Measurements from ENCODE around the gene TBCB.
A peak's percentile ranks its signal among the peaks of the same experiment; 100 is the strongest.
"Not testable (repeated sequence)": the region's sequence is repeated elsewhere in the genome, so short reads cannot be mapped to it uniquely, and the experiment has no call there.

Gene TBCB

GRCh38 chr19:36115453-36116343 lies at the start of gene TBCB:
TBCB (plus strand) TSS chr19:36115468; CDS start chr19:36115561, 93 bp downstream.
- H3K9me3 ChIP-seq (ENCODE audit: control insufficient read depth in 2 of 2, low read length in 2 of 2) = no peaks in the 10 kb centered on the region
- peaks cover 6 to 23% of the 10 kb centered on the region in 2 donors for H3K36me3 ChIP-seq (ENCODE audit: control insufficient read depth in 2 of 2, insufficient read depth in 2 of 2, low read length in 2 of 2)
- H3K9ac ChIP-seq (ENCODE audit: low read depth in 1 of 2, low read length in 2 of 2) = peak within 1 kb of the TSS; percentile 82 to 92
- H3K4me1 ChIP-seq (ENCODE audit: control insufficient read depth in 2 of 2, insufficient read depth in 2 of 2, low read length in 2 of 2) = peaks cover 16 to 22% of the 10 kb centered on the region in 2 donors
- H3K27me3 ChIP-seq (ENCODE audit: control insufficient read depth in 2 of 2, insufficient read depth in 2 of 2, low read length in 2 of 2) = no peaks in the 10 kb centered on the region
- peak within 1 kb of the TSS; percentile 77 to 90 for H3K27ac ChIP-seq (ENCODE audit: low read depth in 2 of 2, low read length in 2 of 2)
- peak within 1 kb of the TSS; percentile 87 to 95 for H3K4me3 ChIP-seq (ENCODE audit: low read length in 2 of 2)

- no peaks in the 10 kb centered on the region for H3K36me3 ChIP-seq (ENCODE audit: control insufficient read depth in 2 of 2, insufficient read depth in 2 of 2, low read length in 2 of 2)
- no peak overlapping the region for H3K9ac ChIP-seq (ENCODE audit: low read depth in 1 of 2, low read length in 2 of 2)
- H3K4me1 ChIP-seq (ENCODE audit: control insufficient read depth in 2 of 2, insufficient read depth in 2 of 2, low read length in 2 of 2) = peaks cover 0 to 2% of the 10 kb centered on the region in 2 donors
- H3K27ac ChIP-seq (ENCODE audit: low read depth in 2 of 2, low read length in 2 of 2) = no peak overlapping the region
- no peaks in the 10 kb centered on the region for H3K9me3 ChIP-seq (ENCODE audit: control insufficient read depth in 2 of 2, low read length in 2 of 2)
- H3K4me3 ChIP-seq (ENCODE audit: low read length in 2 of 2) = no peak overlapping the region
- no peaks in the 10 kb centered on the region for H3K27me3 ChIP-seq (ENCODE audit: control insufficient read depth in 2 of 2, insufficient read depth in 2 of 2, low read length in 2 of 2)
Measured at GRCh38 chr19:36067681-36068080, 47.6 kb upstream of the TBCB start.

- not testable (repeated sequence) for H3K27ac ChIP-seq (ENCODE audit: low read depth in 2 of 2, low read length in 2 of 2)
Measured at GRCh38 chr19:36068810-36069499, 46.3 kb upstream of the TBCB start.

GRCh38 chr19:36072081-36072480 lies 43.2 kb upstream of the TBCB start:
- no peak overlapping the region for H3K27ac ChIP-seq (ENCODE audit: low read depth in 2 of 2, low read length in 2 of 2)
- H3K4me1 ChIP-seq (ENCODE audit: control insufficient read depth in 2 of 2, insufficient read depth in 2 of 2, low read length in 2 of 2) = peaks cover 0 to 2% of the 10 kb centered on the region in 2 donors
- no peak overlapping the region for H3K9ac ChIP-seq (ENCODE audit: low read depth in 1 of 2, low read length in 2 of 2)
- peaks cover 0 to 2% of the 10 kb centered on the region in 2 donors for H3K36me3 ChIP-seq (ENCODE audit: control insufficient read depth in 2 of 2, insufficient read depth in 2 of 2, low read length in 2 of 2)
- H3K9me3 ChIP-seq (ENCODE audit: control insufficient read depth in 2 of 2, low read length in 2 of 2) = no peaks in the 10 kb centered on the region
- no peaks in the 10 kb centered on the region for H3K27me3 ChIP-seq (ENCODE audit: control insufficient read depth in 2 of 2, insufficient read depth in 2 of 2, low read length in 2 of 2)
- no peak overlapping the region for H3K4me3 ChIP-seq (ENCODE audit: low read length in 2 of 2)

More at GRCh38 chr19:36068810-36069499, 46.3 kb upstream of the TBCB start:
- not testable (repeated sequence) for H3K9ac ChIP-seq (ENCODE audit: low read depth in 1 of 2, low read length in 2 of 2); H3K9me3 ChIP-seq (ENCODE audit: control insufficient read depth in 2 of 2, low read length in 2 of 2); H3K27me3 ChIP-seq (ENCODE audit: control insufficient read depth in 2 of 2, insufficient read depth in 2 of 2, low read length in 2 of 2); H3K4me3 ChIP-seq (ENCODE audit: low read length in 2 of 2); H3K36me3 ChIP-seq (ENCODE audit: control insufficient read depth in 2 of 2, insufficient read depth in 2 of 2, low read length in 2 of 2); H3K4me1 ChIP-seq (ENCODE audit: control insufficient read depth in 2 of 2, insufficient read depth in 2 of 2, low read length in 2 of 2)

GRCh38 chr19:36073121-36073876 lies 42.0 kb upstream of the TBCB start:
- H3K4me3 ChIP-seq (ENCODE audit: low read length in 2 of 2) = no peak overlapping the region
- peaks cover 0 to 2% of the 10 kb centered on the region in 2 donors for H3K4me1 ChIP-seq (ENCODE audit: control insufficient read depth in 2 of 2, insufficient read depth in 2 of 2, low read length in 2 of 2)
- H3K9ac ChIP-seq (ENCODE audit: low read depth in 1 of 2, low read length in 2 of 2) = no peak overlapping the region
- H3K36me3 ChIP-seq (ENCODE audit: control insufficient read depth in 2 of 2, insufficient read depth in 2 of 2, low read length in 2 of 2) = peaks cover 0 to 2% of the 10 kb centered on the region in 2 donors
- no peak overlapping the region for H3K27ac ChIP-seq (ENCODE audit: low read depth in 2 of 2, low read length in 2 of 2)
- H3K9me3 ChIP-seq (ENCODE audit: control insufficient read depth in 2 of 2, low read length in 2 of 2) = no peaks in the 10 kb centered on the region
- no peaks in the 10 kb centered on the region for H3K27me3 ChIP-seq (ENCODE audit: control insufficient read depth in 2 of 2, insufficient read depth in 2 of 2, low read length in 2 of 2)

GRCh38 chr19:36079389-36079945 lies 35.8 kb upstream of the TBCB start:
- Histone ChIP-seq H3K4me3 (ENCODE audit: low read length in 2 of 2) (no peak overlapping the region), H3K9ac (ENCODE audit: low read depth in 1 of 2, low read length in 2 of 2) (no peak overlapping the region), H3K36me3 (ENCODE audit: control insufficient read depth in 2 of 2, insufficient read depth in 2 of 2, low read length in 2 of 2) (peaks cover 0 to 2% of the 10 kb centered on the region in 2 donors), H3K27ac (ENCODE audit: low read depth in 2 of 2, low read length in 2 of 2) (no peak overlapping the region), H3K27me3 (ENCODE audit: control insufficient read depth in 2 of 2, insufficient read depth in 2 of 2, low read length in 2 of 2) (no peaks in the 10 kb centered on the region), H3K9me3 (ENCODE audit: control insufficient read depth in 2 of 2, low read length in 2 of 2) (no peaks in the 10 kb centered on the region), H3K4me1 (ENCODE audit: control insufficient read depth in 2 of 2, insufficient read depth in 2 of 2, low read length in 2 of 2) (no peaks in the 10 kb centered on the region)

- Histone ChIP-seq H3K9ac (ENCODE audit: low read depth in 1 of 2, low read length in 2 of 2) (no peak overlapping the region), H3K27me3 (ENCODE audit: control insufficient read depth in 2 of 2, insufficient read depth in 2 of 2, low read length in 2 of 2) (no peaks in the 10 kb centered on the region), H3K36me3 (ENCODE audit: control insufficient read depth in 2 of 2, insufficient read depth in 2 of 2, low read length in 2 of 2) (peaks cover 0 to 2% of the 10 kb centered on the region in 2 donors), H3K4me1 (ENCODE audit: control insufficient read depth in 2 of 2, insufficient read depth in 2 of 2, low read length in 2 of 2) (no peaks in the 10 kb centered on the region), H3K27ac (ENCODE audit: low read depth in 2 of 2, low read length in 2 of 2) (no peak overlapping the region), H3K9me3 (ENCODE audit: control insufficient read depth in 2 of 2, low read length in 2 of 2) (no peaks in the 10 kb centered on the region), H3K4me3 (ENCODE audit: low read length in 2 of 2) (no peak overlapping the region)
Measured at GRCh38 chr19:36081385-36081784, 33.9 kb upstream of the TBCB start.

- no peak overlapping the region for H3K27ac ChIP-seq (ENCODE audit: low read depth in 2 of 2, low read length in 2 of 2)
- no peak overlapping the region for H3K9ac ChIP-seq (ENCODE audit: low read depth in 1 of 2, low read length in 2 of 2)
- no peak overlapping the region for H3K4me3 ChIP-seq (ENCODE audit: low read length in 2 of 2)
- H3K27me3 ChIP-seq (ENCODE audit: control insufficient read depth in 2 of 2, insufficient read depth in 2 of 2, low read length in 2 of 2) = no peaks in the 10 kb centered on the region
- peaks cover 0 to 2% of the 10 kb centered on the region in 2 donors for H3K36me3 ChIP-seq (ENCODE audit: control insufficient read depth in 2 of 2, insufficient read depth in 2 of 2, low read length in 2 of 2)
- no peaks in the 10 kb centered on the region for H3K4me1 ChIP-seq (ENCODE audit: control insufficient read depth in 2 of 2, insufficient read depth in 2 of 2, low read length in 2 of 2)
- H3K9me3 ChIP-seq (ENCODE audit: control insufficient read depth in 2 of 2, low read length in 2 of 2) = no peaks in the 10 kb centered on the region
Measured at GRCh38 chr19:36081894-36082293, 33.4 kb upstream of the TBCB start.

GRCh38 chr19:36082916-36083315 lies 32.4 kb upstream of the TBCB start:
- peaks cover 0 to 2% of the 10 kb centered on the region in 2 donors for H3K36me3 ChIP-seq (ENCODE audit: control insufficient read depth in 2 of 2, insufficient read depth in 2 of 2, low read length in 2 of 2)
- H3K27ac ChIP-seq (ENCODE audit: low read depth in 2 of 2, low read length in 2 of 2) = no peak overlapping the region
- H3K4me1 ChIP-seq (ENCODE audit: control insufficient read depth in 2 of 2, insufficient read depth in 2 of 2, low read length in 2 of 2) = no peaks in the 10 kb centered on the region

More at GRCh38 chr19:36082916-36083315, 32.4 kb upstream of the TBCB start:
- H3K9me3 ChIP-seq (ENCODE audit: control insufficient read depth in 2 of 2, low read length in 2 of 2) = no peaks in the 10 kb centered on the region
- H3K4me3 ChIP-seq (ENCODE audit: low read length in 2 of 2) = no peak overlapping the region
- H3K9ac ChIP-seq (ENCODE audit: low read depth in 1 of 2, low read length in 2 of 2) = no peak overlapping the region
- no peaks in the 10 kb centered on the region for H3K27me3 ChIP-seq (ENCODE audit: control insufficient read depth in 2 of 2, insufficient read depth in 2 of 2, low read length in 2 of 2)

All from mucosa of rectum (tissue), 2 donors.